Type B pancreatic cell (in vitro differentiated cells): Measurements from ENCODE around the gene MRM2. TPM values are rescaled to one million over a fixed set of nuclear protein-coding genes. Genes with fewer than 3 reads are reported as not detected.
A peak's percentile ranks its signal among the peaks of the same experiment; 100 is the strongest.

Experiments
- DNase-seq: peaks from one replicate; pipeline ENCODE4 v3.0.0; 2021; ENCODE audit warnings: mixed read lengths; ENCODE audit not compliant: unreplicated experiment; ENCODE audit errors: extremely low spot score
- H3K27ac Mint-ChIP-seq: 2 replicates; pipeline ENCODE4 v1.8.0; 2021; ENCODE audit warnings: mild to moderate bottlenecking, mixed read lengths
- H3K27me3 Mint-ChIP-seq: 2 replicates; pipeline ENCODE4 v1.8.0; 2021; ENCODE audit warnings: mixed read lengths
- H3K36me3 Mint-ChIP-seq: 2 replicates; pipeline ENCODE4 v1.8.0; 2021; ENCODE audit warnings: mixed read lengths
- H3K4me1 Mint-ChIP-seq: one replicate; pipeline ENCODE4 v1.8.0; 2021; ENCODE audit warnings: mixed read lengths; ENCODE audit not compliant: unreplicated experiment
- H3K4me3 Mint-ChIP-seq: 2 replicates; pipeline ENCODE4 v1.8.0; 2021; ENCODE audit warnings: mild to moderate bottlenecking, mixed read lengths
- H3K9me3 Mint-ChIP-seq: 2 replicates; pipeline ENCODE4 v1.8.0; 2021; ENCODE audit warnings: mixed read lengths
- total RNA-seq: library from RNA; stranded (reverse); gene quantifications from 2 replicates; pipeline ENCODE4 v1.2.1, GENCODE V29; 2021; ENCODE audit warnings: low replicate concordance
- TF ChIP-seq, protein P1 (sequence below): fragments of 200-600 bp; sonication (generic); conservative IDR thresholded peaks from 2 replicates; pipeline ENCODE4 v1.5.0; 2021; ENCODE audit warnings: antibody characterized with exemption, mild to moderate bottlenecking

Gene MRM2
- total RNA-seq, 1 donor from 2014 or later = 35.3 TPM

DNA sequence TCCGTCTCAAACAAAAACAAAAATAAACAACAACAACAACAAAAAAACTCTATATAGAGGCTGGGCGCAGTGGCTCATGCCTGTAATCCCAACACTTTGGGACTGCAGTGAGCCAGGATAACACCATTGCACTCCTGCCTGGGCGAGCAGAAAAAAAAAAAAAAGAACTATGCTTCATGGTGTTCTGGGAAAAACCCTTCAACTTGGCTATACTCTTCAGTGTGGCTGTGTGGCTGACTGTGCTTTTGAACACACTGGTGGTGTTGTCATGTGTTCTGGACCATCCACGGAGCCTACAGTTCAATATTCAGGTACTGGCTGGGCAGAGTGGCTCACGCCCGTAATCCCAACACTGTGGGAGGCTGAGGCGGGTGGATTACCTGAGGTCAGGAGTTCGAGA lies 45.7 kb upstream of the MRM2 start:
- no peaks in the 10 kb centered on the region for H3K4me1 Mint-ChIP-seq
- peaks cover 3% of the 10 kb centered on the region for H3K36me3 Mint-ChIP-seq
- H3K27ac Mint-ChIP-seq = no peak overlapping the region
- TF ChIP-seq, protein P1, sequence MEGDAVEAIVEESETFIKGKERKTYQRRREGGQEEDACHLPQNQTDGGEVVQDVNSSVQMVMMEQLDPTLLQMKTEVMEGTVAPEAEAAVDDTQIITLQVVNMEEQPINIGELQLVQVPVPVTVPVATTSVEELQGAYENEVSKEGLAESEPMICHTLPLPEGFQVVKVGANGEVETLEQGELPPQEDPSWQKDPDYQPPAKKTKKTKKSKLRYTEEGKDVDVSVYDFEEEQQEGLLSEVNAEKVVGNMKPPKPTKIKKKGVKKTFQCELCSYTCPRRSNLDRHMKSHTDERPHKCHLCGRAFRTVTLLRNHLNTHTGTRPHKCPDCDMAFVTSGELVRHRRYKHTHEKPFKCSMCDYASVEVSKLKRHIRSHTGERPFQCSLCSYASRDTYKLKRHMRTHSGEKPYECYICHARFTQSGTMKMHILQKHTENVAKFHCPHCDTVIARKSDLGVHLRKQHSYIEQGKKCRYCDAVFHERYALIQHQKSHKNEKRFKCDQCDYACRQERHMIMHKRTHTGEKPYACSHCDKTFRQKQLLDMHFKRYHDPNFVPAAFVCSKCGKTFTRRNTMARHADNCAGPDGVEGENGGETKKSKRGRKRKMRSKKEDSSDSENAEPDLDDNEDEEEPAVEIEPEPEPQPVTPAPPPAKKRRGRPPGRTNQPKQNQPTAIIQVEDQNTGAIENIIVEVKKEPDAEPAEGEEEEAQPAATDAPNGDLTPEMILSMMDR = no peak
- DNase-seq = no peak
- no peaks in the 10 kb centered on the region for H3K27me3 Mint-ChIP-seq
- H3K9me3 Mint-ChIP-seq = no peaks in the 10 kb centered on the region
- H3K4me3 Mint-ChIP-seq = no peak overlapping the region

DNA sequence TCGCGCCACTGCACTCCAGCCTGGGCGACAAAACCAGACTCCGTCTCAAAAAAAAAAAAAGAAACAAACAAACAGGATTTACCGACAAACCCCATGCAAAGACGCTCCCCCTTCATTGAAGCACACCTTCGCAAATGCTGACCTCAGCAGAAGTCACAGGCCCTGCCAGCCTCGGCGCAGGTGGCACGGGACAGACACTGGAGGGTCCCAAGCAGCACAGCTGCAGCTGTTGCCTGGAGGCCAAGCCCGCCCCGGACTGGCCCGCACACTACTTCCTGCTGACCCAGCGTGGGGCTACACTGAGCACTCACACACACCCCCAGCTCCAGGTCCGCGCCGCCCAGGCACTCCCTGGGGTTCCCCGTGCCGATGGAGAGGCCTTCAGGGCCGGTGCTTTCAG lies 41.1 kb upstream of the MRM2 start:
- Mint-ChIP-seq H3K27ac (no peak overlapping the region), H3K36me3 (no peaks in the 10 kb centered on the region), H3K4me1 (peaks cover 20% of the 10 kb centered on the region), H3K4me3 (no peak overlapping the region), H3K27me3 (no peaks in the 10 kb centered on the region), H3K9me3 (no peaks in the 10 kb centered on the region)
- TF ChIP-seq, protein P1 = no peak
- no peak for DNase-seq

DNA sequence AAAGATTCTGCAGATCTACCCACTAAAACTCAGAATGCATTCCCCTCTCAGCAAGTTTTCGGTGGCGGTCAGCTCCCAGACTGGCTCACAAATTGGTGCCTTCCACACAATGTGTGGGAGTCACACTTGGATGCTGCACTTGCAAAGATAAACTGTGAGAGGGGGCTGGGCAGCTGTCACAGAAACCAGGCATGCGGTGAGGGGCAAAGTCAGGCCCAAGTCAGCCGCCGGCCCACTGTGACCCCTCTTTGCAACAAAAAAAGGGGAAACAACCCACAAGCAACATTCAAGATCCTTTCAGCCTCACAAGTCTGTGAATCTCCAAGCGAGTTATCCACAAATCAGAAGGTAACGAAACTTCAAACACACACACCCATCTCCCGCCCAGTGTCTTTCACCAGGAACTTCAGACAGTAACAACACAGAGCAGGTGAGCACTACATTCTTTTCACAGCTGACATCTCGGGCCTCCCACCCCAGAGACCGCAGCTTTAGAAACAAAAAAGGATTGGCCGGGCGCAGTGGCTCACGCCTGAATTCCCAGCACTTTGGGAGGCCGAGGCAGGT lies 40.3 kb upstream of the MRM2 start:
- no peak for DNase-seq
- Mint-ChIP-seq H3K9me3 (no peaks in the 10 kb centered on the region), H3K4me3 (peak overlapping the region; percentile 12), H3K27me3 (no peaks in the 10 kb centered on the region), H3K27ac (peak overlapping the region; percentile 55), H3K4me1 (peaks cover 20% of the 10 kb centered on the region), H3K36me3 (no peaks in the 10 kb centered on the region)
- TF ChIP-seq, protein P1 = no peak

DNA sequence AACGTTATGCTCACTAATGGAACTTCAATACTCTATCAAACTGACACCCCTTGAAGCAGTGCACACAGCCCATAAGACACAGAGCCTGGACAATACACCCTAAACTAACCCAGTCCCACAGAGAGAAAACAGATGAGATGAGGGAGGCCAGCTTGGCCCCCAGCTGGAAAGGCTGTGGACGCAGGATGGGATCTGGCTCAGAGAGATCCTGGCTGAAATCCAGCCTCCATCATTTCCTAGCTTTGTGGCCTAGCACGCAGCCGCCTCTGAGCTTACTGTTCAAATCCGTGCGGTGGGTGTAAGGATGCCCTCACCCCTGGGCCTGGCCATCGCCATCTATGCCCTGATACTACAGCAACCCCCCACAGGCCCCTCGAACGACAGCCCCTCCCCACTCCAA lies 39.5 kb upstream of the MRM2 start:
- Mint-ChIP-seq H3K36me3 (peaks cover 3% of the 10 kb centered on the region), H3K4me1 (peaks cover 20% of the 10 kb centered on the region), H3K27ac (peak overlapping the region; percentile 55), H3K9me3 (no peaks in the 10 kb centered on the region), H3K4me3 (peak overlapping the region; percentile 28), H3K27me3 (no peaks in the 10 kb centered on the region)
- TF ChIP-seq, protein P1 = no peak
- no peak for DNase-seq

DNA sequence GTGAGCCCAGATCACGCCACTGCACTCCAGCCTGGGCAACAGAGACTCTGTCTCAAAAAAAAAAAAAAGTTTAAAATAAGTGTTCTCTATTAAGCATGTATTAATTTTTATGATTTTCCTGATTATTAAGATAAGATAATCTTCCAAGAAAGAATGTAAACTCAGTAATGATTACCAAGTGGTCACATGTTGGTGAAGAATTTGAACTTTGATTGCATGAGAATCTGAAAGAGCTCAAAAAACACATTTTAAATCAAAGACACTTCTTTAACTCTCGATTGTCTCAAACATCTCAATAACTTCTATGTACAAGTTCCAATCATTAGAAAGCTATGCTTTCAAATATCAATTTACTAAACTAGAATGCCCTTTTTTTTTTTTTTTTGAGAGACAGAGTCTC lies 38.4 kb upstream of the MRM2 start:
- no peak overlapping the region for H3K27ac Mint-ChIP-seq
- TF ChIP-seq, protein P1 = no peak

DNA sequence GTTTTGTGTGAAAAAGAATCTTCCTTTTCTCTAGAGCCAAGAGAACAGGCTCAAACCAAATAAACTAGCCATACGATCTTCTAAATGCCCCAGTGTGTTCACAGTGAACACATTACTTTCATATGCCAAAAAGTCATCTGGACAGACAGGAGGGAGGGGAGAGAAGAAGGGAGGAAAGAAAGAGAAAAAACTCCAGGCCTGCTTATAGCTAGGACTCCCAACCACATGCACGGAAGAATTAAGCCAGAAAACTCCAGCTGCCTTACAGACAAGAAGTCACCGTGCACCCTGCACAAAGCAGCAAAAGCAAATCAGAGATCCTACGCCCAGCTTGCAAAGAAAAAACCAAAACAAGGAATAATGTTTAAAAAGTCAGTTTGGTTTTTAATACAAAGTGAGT lies 37.9 kb upstream of the MRM2 start:
- H3K36me3 Mint-ChIP-seq = peaks cover 3% of the 10 kb centered on the region
- no peaks in the 10 kb centered on the region for H3K27me3 Mint-ChIP-seq
- no peaks in the 10 kb centered on the region for H3K9me3 Mint-ChIP-seq
- TF ChIP-seq, protein P1 = no peak
- H3K27ac Mint-ChIP-seq = peak overlapping the region; percentile 24
- peaks cover 20% of the 10 kb centered on the region for H3K4me1 Mint-ChIP-seq
- DNase-seq = no peak
- H3K4me3 Mint-ChIP-seq = peak overlapping the region; percentile 32

More for the DNA sequence above, 38.4 kb upstream of the MRM2 start:
- Mint-ChIP-seq H3K4me1 (peaks cover 20% of the 10 kb centered on the region), H3K9me3 (no peaks in the 10 kb centered on the region), H3K27me3 (no peaks in the 10 kb centered on the region), H3K4me3 (no peak overlapping the region), H3K36me3 (peaks cover 3% of the 10 kb centered on the region)
- DNase-seq = no peak
